ENCODE results near the gene MYBPC1. TPM values are rescaled to one million over a fixed set of nuclear protein-coding genes. Genes with fewer than 3 reads are reported as not detected.
"Not testable (repeated sequence)": the region's sequence is repeated elsewhere in the genome, so short reads cannot be mapped to it uniquely, and the experiment has no call there.

The MYBPC1 gene
- total RNA-seq, 1 donor from 2014 or later = not detected

DNA sequence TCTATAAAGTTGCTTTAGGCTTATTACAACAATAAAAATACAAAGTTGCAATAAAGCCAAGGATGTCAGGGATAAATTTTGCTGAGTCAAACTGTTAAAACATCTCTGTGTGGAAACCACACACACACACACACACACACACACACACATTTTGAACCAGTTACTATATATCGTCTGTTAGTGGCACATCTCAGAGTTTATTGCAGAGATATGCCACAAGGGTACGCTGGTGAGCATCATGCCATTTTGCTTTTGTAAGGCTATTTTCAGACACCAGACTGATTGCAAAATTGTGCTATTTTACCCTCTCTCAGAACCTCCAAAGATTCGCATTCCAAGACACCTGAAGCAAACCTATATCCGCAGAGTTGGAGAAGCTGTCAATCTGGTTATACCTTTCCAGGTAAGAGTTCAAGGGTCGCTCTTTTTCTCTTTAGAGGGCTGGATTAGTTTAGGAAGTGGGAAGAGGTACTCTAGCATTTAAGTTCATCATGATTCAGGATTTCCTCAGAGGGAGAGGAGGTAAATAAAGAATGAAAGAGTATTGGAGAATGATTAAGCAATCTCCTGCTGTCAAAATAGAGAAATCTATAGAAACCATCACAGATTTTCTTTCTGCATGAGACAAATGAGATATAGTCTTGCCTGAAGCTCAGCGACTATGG lies 75.4 kb downstream of the MYBPC1 start:
- Histone ChIP-seq H3K4me3 (no peak overlapping the region), H3K36me3 (no peaks in the 10 kb centered on the region), H3K27me3 (no peaks in the 10 kb centered on the region), H3K9me3 (no peaks in the 10 kb centered on the region), H3K27ac (no peak overlapping the region), H3K4me1 (no peaks in the 10 kb centered on the region)
- intact Hi-C loops (cut with DNase I) = no loop called here
- TF ChIP-seq POLR2A (IDR thresholded peaks at IDR 0.05) (no peak), POLR2AphosphoS5 (IDR thresholded peaks at IDR 0.05; ENCODE audit: insufficient read depth in 1 of 2, low read depth in 1 of 2) (no peak)
- TF ChIP-seq, protein P1, sequence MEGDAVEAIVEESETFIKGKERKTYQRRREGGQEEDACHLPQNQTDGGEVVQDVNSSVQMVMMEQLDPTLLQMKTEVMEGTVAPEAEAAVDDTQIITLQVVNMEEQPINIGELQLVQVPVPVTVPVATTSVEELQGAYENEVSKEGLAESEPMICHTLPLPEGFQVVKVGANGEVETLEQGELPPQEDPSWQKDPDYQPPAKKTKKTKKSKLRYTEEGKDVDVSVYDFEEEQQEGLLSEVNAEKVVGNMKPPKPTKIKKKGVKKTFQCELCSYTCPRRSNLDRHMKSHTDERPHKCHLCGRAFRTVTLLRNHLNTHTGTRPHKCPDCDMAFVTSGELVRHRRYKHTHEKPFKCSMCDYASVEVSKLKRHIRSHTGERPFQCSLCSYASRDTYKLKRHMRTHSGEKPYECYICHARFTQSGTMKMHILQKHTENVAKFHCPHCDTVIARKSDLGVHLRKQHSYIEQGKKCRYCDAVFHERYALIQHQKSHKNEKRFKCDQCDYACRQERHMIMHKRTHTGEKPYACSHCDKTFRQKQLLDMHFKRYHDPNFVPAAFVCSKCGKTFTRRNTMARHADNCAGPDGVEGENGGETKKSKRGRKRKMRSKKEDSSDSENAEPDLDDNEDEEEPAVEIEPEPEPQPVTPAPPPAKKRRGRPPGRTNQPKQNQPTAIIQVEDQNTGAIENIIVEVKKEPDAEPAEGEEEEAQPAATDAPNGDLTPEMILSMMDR (IDR thresholded peaks at IDR 0.05) = peak; percentile 22 to 55 (median 31)
- DNase-seq (ENCODE audit: extremely low spot score in 2 of 2) = no peak

DNA sequence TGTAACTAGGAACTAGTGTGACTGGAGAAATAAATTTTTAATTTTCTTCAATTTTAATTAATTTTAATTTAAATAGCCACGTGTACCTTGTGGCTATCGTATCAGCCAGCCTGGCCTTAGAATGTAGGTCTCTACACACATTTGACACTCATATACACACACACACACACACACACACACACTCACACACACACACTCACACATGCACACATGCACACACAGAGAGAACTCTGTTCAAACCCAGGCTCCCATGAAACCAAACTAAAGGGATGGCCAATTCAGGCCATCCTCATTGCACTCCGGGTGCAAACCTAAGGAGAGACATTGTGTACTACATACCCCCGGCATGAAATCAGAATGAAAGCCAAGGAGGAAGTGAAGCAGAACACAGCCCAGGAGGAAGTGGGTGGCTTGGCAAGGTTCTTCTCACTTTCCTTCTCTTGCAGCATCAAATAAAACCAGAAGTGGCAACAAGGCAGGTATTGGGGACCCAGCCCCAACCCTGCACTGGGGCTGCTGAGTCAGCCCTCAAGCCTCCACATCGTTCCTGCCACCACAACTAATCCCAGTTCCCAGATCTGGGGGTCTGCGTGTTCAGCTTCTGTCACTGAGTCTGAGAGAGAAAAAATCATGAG lies 76.5 kb downstream of the MYBPC1 start:
- Histone ChIP-seq H3K9me3 (no peaks in the 10 kb centered on the region), H3K36me3 (no peaks in the 10 kb centered on the region), H3K4me3 (no peak overlapping the region), H3K27me3 (no peaks in the 10 kb centered on the region), H3K4me1 (no peaks in the 10 kb centered on the region), H3K27ac (no peak overlapping the region)
- no peak for TF ChIP-seq POLR2A (IDR thresholded peaks at IDR 0.05)
- TF ChIP-seq POLR2AphosphoS5 (IDR thresholded peaks at IDR 0.05; ENCODE audit: insufficient read depth in 1 of 2, low read depth in 1 of 2) = no peak
- TF ChIP-seq, protein P1 (IDR thresholded peaks at IDR 0.05) = no peak
- intact Hi-C loops (cut with DNase I) = no loop called here
- DNase-seq (ENCODE audit: extremely low spot score in 2 of 2) = no peak

DNA sequence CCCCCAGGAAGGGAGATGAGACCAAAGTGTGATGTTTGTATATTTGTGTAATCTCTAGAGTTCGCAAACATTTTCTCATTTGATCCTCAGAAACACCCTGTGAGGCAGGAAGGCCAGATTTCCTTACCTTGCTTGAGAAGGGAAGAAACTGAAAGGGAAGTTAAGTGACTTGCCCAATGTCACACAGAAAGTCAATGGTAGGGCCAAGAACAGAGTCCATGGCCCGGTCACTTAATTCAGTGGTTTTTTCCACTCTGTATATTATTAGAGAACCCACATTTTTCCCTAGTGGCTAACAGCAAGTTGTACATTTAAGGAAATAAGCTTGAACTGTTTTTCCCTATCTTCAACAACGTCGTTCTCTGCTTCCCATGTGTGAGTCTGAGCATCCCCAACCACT lies 77.1 kb downstream of the MYBPC1 start:
- Histone ChIP-seq H3K4me1 (no peaks in the 10 kb centered on the region), H3K27ac (no peak overlapping the region), H3K27me3 (no peaks in the 10 kb centered on the region), H3K4me3 (no peak overlapping the region), H3K36me3 (no peaks in the 10 kb centered on the region), H3K9me3 (no peaks in the 10 kb centered on the region)
- intact Hi-C loops (cut with DNase I) = no loop called here
- no peak for DNase-seq (ENCODE audit: extremely low spot score in 2 of 2)
- TF ChIP-seq, protein P1 (IDR thresholded peaks at IDR 0.05) = no peak
- TF ChIP-seq POLR2A (IDR thresholded peaks at IDR 0.05) = no peak
- TF ChIP-seq POLR2AphosphoS5 (IDR thresholded peaks at IDR 0.05; ENCODE audit: insufficient read depth in 1 of 2, low read depth in 1 of 2) = no peak

DNA sequence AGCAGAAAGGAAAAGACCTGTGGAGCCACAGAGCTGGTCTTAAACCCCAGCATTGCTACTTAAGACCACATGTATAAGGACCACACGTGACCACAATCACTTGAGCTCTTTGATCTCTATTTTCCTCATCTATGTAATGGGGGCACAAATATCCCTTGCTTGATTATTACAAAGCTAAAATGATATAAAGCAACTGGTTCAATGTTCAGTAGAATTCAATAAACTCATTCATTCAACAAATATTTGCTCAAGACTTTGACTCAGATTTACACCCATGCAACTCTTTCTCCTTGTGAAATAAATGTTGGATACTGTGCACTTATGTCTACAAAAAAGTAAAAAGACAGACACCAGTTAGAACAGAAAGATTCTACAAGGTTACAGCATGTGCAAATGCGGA lies 80.8 kb downstream of the MYBPC1 start:
- no peaks in the 10 kb centered on the region for H3K4me1 ChIP-seq
- no peak for DNase-seq (ENCODE audit: extremely low spot score in 2 of 2)
- intact Hi-C loops (cut with DNase I) = no loop called here
- no peak overlapping the region for H3K4me3 ChIP-seq
- no peak overlapping the region for H3K27ac ChIP-seq
- H3K36me3 ChIP-seq = no peaks in the 10 kb centered on the region
- no peaks in the 10 kb centered on the region for H3K9me3 ChIP-seq
- TF ChIP-seq, protein P1 (IDR thresholded peaks at IDR 0.05) = no peak
- TF ChIP-seq POLR2A (IDR thresholded peaks at IDR 0.05) (no peak), POLR2AphosphoS5 (IDR thresholded peaks at IDR 0.05; ENCODE audit: insufficient read depth in 1 of 2, low read depth in 1 of 2) (no peak)
- no peaks in the 10 kb centered on the region for H3K27me3 ChIP-seq

DNA sequence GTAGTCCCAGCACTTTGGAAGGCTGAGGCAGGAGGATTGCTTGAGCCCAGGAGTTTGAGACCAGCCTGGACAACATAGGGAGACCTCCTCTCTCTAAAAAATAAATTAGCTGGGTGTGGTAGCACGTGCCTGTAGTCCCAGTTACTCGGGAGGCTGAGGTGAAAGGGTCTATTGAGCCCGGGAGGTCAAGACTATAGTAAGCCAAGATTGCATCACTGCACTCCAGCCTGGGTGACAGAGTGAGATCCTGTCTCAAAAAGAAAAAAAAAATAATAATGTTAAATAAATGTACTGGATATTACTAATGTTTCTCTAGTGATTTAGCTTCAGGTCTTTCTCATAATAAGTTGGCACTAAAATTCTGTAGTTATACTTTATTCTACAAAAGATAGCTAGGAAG lies 81.7 kb downstream of the MYBPC1 start:
- intact Hi-C loops (cut with DNase I); DNase-seq (ENCODE audit: extremely low spot score in 2 of 2); H3K36me3 ChIP-seq; H3K27ac ChIP-seq; H3K4me1 ChIP-seq; H3K27me3 ChIP-seq; H3K4me3 ChIP-seq; H3K9me3 ChIP-seq: not testable (repeated sequence)
